GM23338 (cell line): ENCODE data around the gene EXPH5. TPM values are rescaled to one million over a fixed set of nuclear protein-coding genes. Genes with fewer than 3 reads are reported as not detected.
A peak's percentile ranks its signal among the peaks of the same experiment; 100 is the strongest.

Experiments
- ATAC-seq: fragments of 200-7000 bp; cut with Tn5 transposase; 3 replicates; pipeline ENCODE4 v1.9.1; 2020
- DNase-seq: peaks from one replicate; pipeline ENCODE4 v3.0.0-alpha.2; 2015; ENCODE audit warnings: low spot score
- H2AFZ ChIP-seq: fragments of 200-600 bp; sonication (generic); 2 replicates; pipeline ENCODE4 v1.8.0; 2016; ENCODE audit warnings: antibody characterized with exemption, mild to moderate bottlenecking, moderate library complexity
- H3F3A ChIP-seq: fragments of 200-600 bp; sonication (generic); replicated peaks from 2 replicates; pipeline ENCODE4 v1.8.0; 2017; ENCODE audit warnings: antibody characterized with exemption, mixed run types, low read depth
- H3K27ac ChIP-seq: fragments of 200-600 bp; sonication (generic); 2 replicates; pipeline ENCODE4 v1.6.1; 2016; ENCODE audit warnings: low read depth
- H3K27me3 ChIP-seq: fragments of 200-600 bp; sonication (generic); 2 replicates; pipeline ENCODE4 v1.8.0; 2016; ENCODE audit warnings: mild to moderate bottlenecking, mixed run types, moderate library complexity; ENCODE audit not compliant: insufficient read depth
- H3K36me3 ChIP-seq: fragments of 200-600 bp; sonication (generic); 2 replicates; pipeline ENCODE4 v1.8.0; 2016; ENCODE audit warnings: mild to moderate bottlenecking; ENCODE audit not compliant: insufficient read depth
- H3K4me1 ChIP-seq: fragments of 200-600 bp; sonication (generic); 2 replicates; pipeline ENCODE4 v1.8.0; 2016; ENCODE audit warnings: mild to moderate bottlenecking, moderate library complexity; ENCODE audit not compliant: insufficient read depth
- H3K4me2 ChIP-seq: fragments of 200-600 bp; sonication (generic); 2 replicates; pipeline ENCODE4 v1.7.1; 2017; ENCODE audit warnings: mixed run types
- H3K4me3 ChIP-seq: fragments of 200-600 bp; sonication (generic); 2 replicates; pipeline ENCODE4 v1.6.1; 2016; ENCODE audit warnings: mixed run types
- H3K79me2 ChIP-seq: fragments of 200-600 bp; sonication (generic); replicated peaks from 2 replicates; pipeline ENCODE4 v1.8.0; 2017; ENCODE audit warnings: mild to moderate bottlenecking; ENCODE audit not compliant: insufficient read depth
- H3K9me2 ChIP-seq: fragments of 200-600 bp; sonication (generic); 2 replicates; pipeline ENCODE4 v1.8.0; 2017; ENCODE audit not compliant: insufficient read depth
- H4K20me1 ChIP-seq: fragments of 200-600 bp; sonication (generic); replicated peaks from 2 replicates; pipeline ENCODE4 v1.8.0; 2017; ENCODE audit warnings: mild to moderate bottlenecking; ENCODE audit not compliant: insufficient read depth
- H3K27ac Mint-ChIP-seq: 2 replicates; pipeline ENCODE4 v1.8.0; 2020; ENCODE audit warnings: inconsistent platforms, mild to moderate bottlenecking, moderate library complexity, mixed read lengths
- H3K27me3 Mint-ChIP-seq: 3 replicates; pipeline ENCODE4 v1.8.0; 2022; ENCODE audit warnings: low read depth, mild to moderate bottlenecking, moderate library complexity, mixed read lengths, inconsistent platforms; ENCODE audit not compliant: insufficient read depth, poor library complexity
- H3K36me3 Mint-ChIP-seq: 3 replicates; pipeline ENCODE4 v1.8.0; 2021; ENCODE audit warnings: low read depth, mild to moderate bottlenecking, inconsistent platforms, moderate library complexity, mixed read lengths
- H3K4me1 Mint-ChIP-seq: 3 replicates; pipeline ENCODE4 v1.8.0; 2020; ENCODE audit warnings: mild to moderate bottlenecking, inconsistent platforms, mixed read lengths
- H3K4me3 Mint-ChIP-seq: 3 replicates; pipeline ENCODE4 v1.8.0; 2021; ENCODE audit warnings: moderate library complexity, mild to moderate bottlenecking, inconsistent platforms, mixed read lengths
- H3K9me3 Mint-ChIP-seq: 3 replicates; pipeline ENCODE4 v1.8.0; 2020; ENCODE audit warnings: moderate library complexity, mild to moderate bottlenecking, inconsistent platforms, mixed read lengths
- CREB1 ChIP-seq: fragments of 250-450 bp; sonication (Bioruptor Pico); IDR thresholded peaks from 2 replicates; pipeline ENCODE4 v1.5.0; 2020; ENCODE audit warnings: low read depth, mild to moderate bottlenecking, moderate library complexity
- CTCF ChIP-seq, 2 experiments: fragments of 200-600 bp in 1 of 2; sonication (generic) in 1 of 2; conservative IDR thresholded peaks; 2 replicates each; pipeline versions ENCODE4 v1.5.1 to v1.6.1; 2016 to 2017; ENCODE audit warnings: antibody characterized with exemption in 2 of 2, low read depth in 2 of 2, mild to moderate bottlenecking in 2 of 2, moderate library complexity in 1 of 2
- EZH2 ChIP-seq: fragments of 200-600 bp; sonication (generic); IDR thresholded peaks from one replicate; pipeline ENCODE4 v1.8.0; 2017; ENCODE audit warnings: antibody characterized with exemption, mild to moderate bottlenecking, low read depth; ENCODE audit not compliant: unreplicated experiment
- EZH2phosphoT487 ChIP-seq: fragments of 200-600 bp; sonication (generic); IDR thresholded peaks from one replicate; pipeline ENCODE4 v1.8.1; 2018; ENCODE audit warnings: antibody characterized with exemption; ENCODE audit not compliant: unreplicated experiment
- JUNB ChIP-seq: IDR thresholded peaks from one replicate; pipeline ENCODE4 v1.6.1; 2016; ENCODE audit warnings: antibody characterized with exemption; ENCODE audit not compliant: unreplicated experiment
- NANOG ChIP-seq: IDR thresholded peaks from 2 replicates; pipeline ENCODE4 v1.6.1; 2016; ENCODE audit warnings: antibody characterized with exemption, borderline replicate concordance
- POLR2AphosphoS5 ChIP-seq: IDR thresholded peaks from 2 replicates; pipeline ENCODE4 v1.6.1; 2016; ENCODE audit warnings: antibody characterized with exemption, low read depth
- REST ChIP-seq: IDR thresholded peaks from one replicate; pipeline ENCODE4 v1.6.1; 2018; ENCODE audit warnings: antibody characterized with exemption; ENCODE audit not compliant: unreplicated experiment
- STAT1 ChIP-seq: IDR thresholded peaks from one replicate; pipeline ENCODE4 v1.6.1; 2016; ENCODE audit warnings: antibody characterized with exemption; ENCODE audit not compliant: unreplicated experiment
- ZNF114 ChIP-seq: fragments of 250-450 bp; sonication (Bioruptor Pico); IDR thresholded peaks from 2 replicates; pipeline ENCODE4 v1.5.0; 2020; ENCODE audit warnings: mild to moderate bottlenecking, moderate library complexity
- ZNF331 ChIP-seq: fragments of 250-450 bp; sonication (Bioruptor Pico); IDR thresholded peaks from 2 replicates; pipeline ENCODE4 v1.5.0; 2020; ENCODE audit warnings: low read depth, mild to moderate bottlenecking, moderate library complexity
- ZNF462 ChIP-seq: fragments of 250-450 bp; sonication (Bioruptor Pico); IDR thresholded peaks from 2 replicates; pipeline ENCODE4 v1.5.0; 2020; ENCODE audit warnings: mild to moderate bottlenecking, moderate library complexity
- polyA plus RNA-seq: library from polyadenylated mRNA; unstranded; fragments of >200 nt; fragmentation: Nextera tagmentation; extraction: Ambion mirVana; gene quantifications from 2 replicates; pipeline ENCODE4 v1.2.1, GENCODE V29; 2016
- total RNA-seq: library from RNA; depleted of rRNA; stranded (reverse); fragments of >200 nt; shearing (Covaris generic); gene quantifications from 2 replicates; pipeline ENCODE4 v1.2.3, GENCODE V29; 2014
- TF ChIP-seq, protein P1 (sequence below): IDR thresholded peaks from 2 replicates; pipeline ENCODE4 v1.6.1; 2016; ENCODE audit warnings: antibody characterized with exemption

EXPH5 gene
- total and polyA plus RNA-seq, 2 experiments from 2014 or later: 3.6 to 12.6 TPM

- peaks cover 14% of the 10 kb centered on the region for H3K4me1 Mint-ChIP-seq
- peak; percentile 76 for ATAC-seq
- peaks cover 13% of the 10 kb centered on the region; the same call in 1 of the 2 replicates for H3K4me1 ChIP-seq
- no peaks in the 10 kb centered on the region for H3K36me3 Mint-ChIP-seq
- H3K27ac Mint-ChIP-seq: peak overlapping the region; percentile 86
- H3K27ac ChIP-seq: peak overlapping the region; percentile 61; the same call in 1 of the 2 replicates
- H3K4me3 Mint-ChIP-seq: no peak overlapping the region
- H2AFZ ChIP-seq: 0 out of 2 replicates have a peak overlapping the region, but pooled peaks have one; percentile 28
- no peaks in the 10 kb centered on the region for H3K79me2 ChIP-seq
- no peaks in the 10 kb centered on the region for H4K20me1 ChIP-seq
- TF ChIP-seq STAT1 (no peak), JUNB (no peak), CREB1 (CRISPR knock-in tag) (no peak), ZNF114 (CRISPR knock-in tag) (no peak), ZNF462 (no peak), ZNF331 (CRISPR knock-in tag) (no peak), REST (no peak), POLR2AphosphoS5 (no peak), NANOG (no peak), EZH2phosphoT487 (no peak), EZH2 (no peak), CTCF (conservative IDR thresholded peaks at IDR 0.05; ENCODE audit: low read depth in 2 of 2) (no peak)
- TF ChIP-seq, protein P1, sequence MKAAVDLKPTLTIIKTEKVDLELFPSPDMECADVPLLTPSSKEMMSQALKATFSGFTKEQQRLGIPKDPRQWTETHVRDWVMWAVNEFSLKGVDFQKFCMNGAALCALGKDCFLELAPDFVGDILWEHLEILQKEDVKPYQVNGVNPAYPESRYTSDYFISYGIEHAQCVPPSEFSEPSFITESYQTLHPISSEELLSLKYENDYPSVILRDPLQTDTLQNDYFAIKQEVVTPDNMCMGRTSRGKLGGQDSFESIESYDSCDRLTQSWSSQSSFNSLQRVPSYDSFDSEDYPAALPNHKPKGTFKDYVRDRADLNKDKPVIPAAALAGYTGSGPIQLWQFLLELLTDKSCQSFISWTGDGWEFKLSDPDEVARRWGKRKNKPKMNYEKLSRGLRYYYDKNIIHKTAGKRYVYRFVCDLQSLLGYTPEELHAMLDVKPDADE: no peak
- H3K27me3 ChIP-seq: no peaks in the 10 kb centered on the region
- H3K9me3 Mint-ChIP-seq: no peaks in the 10 kb centered on the region; the same call in 2 of the 3 replicates
- no peak overlapping the region for H3K4me3 ChIP-seq
- no peak for DNase-seq
- peak overlapping the region; percentile 51; the same call in 1 of the 2 replicates for H3K4me2 ChIP-seq
- no peaks in the 10 kb centered on the region for H3K9me2 ChIP-seq
- no peaks in the 10 kb centered on the region for H3F3A ChIP-seq
- peaks cover 3% of the 10 kb centered on the region for H3K27me3 Mint-ChIP-seq
- no peaks in the 10 kb centered on the region for H3K36me3 ChIP-seq
Observed at GRCh38 chr11:108551651-108552462, 41.7 kb downstream of the EXPH5 start.
